PFSK-1 (cell line): ENCODE results near the gene RBPMS2.

Source experiments
- FOXP2 ChIP-seq: optimal IDR thresholded peaks from 2 replicates; pipeline ENCODE3; 2011; ENCODE audit warnings: borderline replicate concordance, control low read depth, inconsistent platforms; ENCODE audit not compliant: insufficient read depth; ENCODE audit errors: extremely low read length, extremely low read depth
- POLR2AphosphoS5 ChIP-seq: IDR thresholded peaks from 2 replicates; pipeline ENCODE4 v1.6.1; 2012; ENCODE audit warnings: low read depth, mild to moderate bottlenecking, control low read depth, low read length, moderate library complexity
- REST ChIP-seq, 2 experiments: IDR thresholded peaks; 2 replicates each; pipeline versions ENCODE4 v1.6.1 to v1.8.0; 2011 to 2012; ENCODE audit warnings: low read depth in 2 of 2, low read length in 2 of 2, control low read depth in 1 of 2, inconsistent platforms in 1 of 2, mild to moderate bottlenecking in 1 of 2, moderate library complexity in 1 of 2; ENCODE audit not compliant: insufficient read depth in 1 of 2
- SIN3A ChIP-seq: IDR thresholded peaks from 2 replicates; pipeline ENCODE4 v1.6.1; 2012; ENCODE audit warnings: mild to moderate bottlenecking, low read length, moderate library complexity, borderline replicate concordance; ENCODE audit not compliant: insufficient read depth
- TAF1 ChIP-seq: IDR thresholded peaks from 2 replicates; pipeline ENCODE4 v1.6.1; 2012; ENCODE audit warnings: low read length, control low read depth, borderline replicate concordance; ENCODE audit not compliant: insufficient read depth

RBPMS2 gene

GRCh38 chr15:64766058-64766457, 9.3 kb downstream of the RBPMS2 start:
- TF ChIP-seq TAF1 = no peak
- TF ChIP-seq REST (IDR thresholded peaks at IDR 0.05; ENCODE audit: insufficient read depth in 1 of 2, low read depth in 2 of 2, low read length in 2 of 2) = no peak
- no peak for TF ChIP-seq FOXP2
- TF ChIP-seq SIN3A = no peak
- TF ChIP-seq POLR2AphosphoS5 = no peak

GRCh38 chr15:64763874-64764273, 11.5 kb downstream of the RBPMS2 start:
- TF ChIP-seq FOXP2 (no peak), SIN3A (no peak), TAF1 (no peak), REST (IDR thresholded peaks at IDR 0.05; ENCODE audit: insufficient read depth in 1 of 2, low read depth in 2 of 2, low read length in 2 of 2) (no peak)

GRCh38 chr15:64763462-64763861, 11.9 kb downstream of the RBPMS2 start:
- no peak for TF ChIP-seq SIN3A
- no peak for TF ChIP-seq TAF1
- no peak for TF ChIP-seq POLR2AphosphoS5
- no peak for TF ChIP-seq REST (IDR thresholded peaks at IDR 0.05; ENCODE audit: insufficient read depth in 1 of 2, low read depth in 2 of 2, low read length in 2 of 2)
- no peak for TF ChIP-seq FOXP2

- TF ChIP-seq SIN3A (no peak), TAF1 (no peak), FOXP2 (no peak), POLR2AphosphoS5 (no peak), REST (IDR thresholded peaks at IDR 0.05; ENCODE audit: insufficient read depth in 1 of 2, low read depth in 2 of 2, low read length in 2 of 2) (no peak)
Measured at GRCh38 chr15:64763021-64763420, 12.4 kb downstream of the RBPMS2 start.

- TF ChIP-seq TAF1 (no peak), SIN3A (no peak), POLR2AphosphoS5 (no peak), FOXP2 (no peak), REST (IDR thresholded peaks at IDR 0.05; ENCODE audit: insufficient read depth in 1 of 2, low read depth in 2 of 2, low read length in 2 of 2) (no peak)
Measured at GRCh38 chr15:64762546-64762945, 12.8 kb downstream of the RBPMS2 start.
